GOT3 (cell line): ENCODE data around the gene ATP5F1D.

Source experiments
- DNase-seq: peaks from one replicate; lab custom pipeline; 2025; ENCODE audit warnings: mixed read lengths; lab: John Stamatoyannopoulos, UW

The ATP5F1D gene

GRCh38 chr19:1259206-1259875, 17.8 kb downstream of the ATP5F1D start:
- no peak for DNase-seq

DNA sequence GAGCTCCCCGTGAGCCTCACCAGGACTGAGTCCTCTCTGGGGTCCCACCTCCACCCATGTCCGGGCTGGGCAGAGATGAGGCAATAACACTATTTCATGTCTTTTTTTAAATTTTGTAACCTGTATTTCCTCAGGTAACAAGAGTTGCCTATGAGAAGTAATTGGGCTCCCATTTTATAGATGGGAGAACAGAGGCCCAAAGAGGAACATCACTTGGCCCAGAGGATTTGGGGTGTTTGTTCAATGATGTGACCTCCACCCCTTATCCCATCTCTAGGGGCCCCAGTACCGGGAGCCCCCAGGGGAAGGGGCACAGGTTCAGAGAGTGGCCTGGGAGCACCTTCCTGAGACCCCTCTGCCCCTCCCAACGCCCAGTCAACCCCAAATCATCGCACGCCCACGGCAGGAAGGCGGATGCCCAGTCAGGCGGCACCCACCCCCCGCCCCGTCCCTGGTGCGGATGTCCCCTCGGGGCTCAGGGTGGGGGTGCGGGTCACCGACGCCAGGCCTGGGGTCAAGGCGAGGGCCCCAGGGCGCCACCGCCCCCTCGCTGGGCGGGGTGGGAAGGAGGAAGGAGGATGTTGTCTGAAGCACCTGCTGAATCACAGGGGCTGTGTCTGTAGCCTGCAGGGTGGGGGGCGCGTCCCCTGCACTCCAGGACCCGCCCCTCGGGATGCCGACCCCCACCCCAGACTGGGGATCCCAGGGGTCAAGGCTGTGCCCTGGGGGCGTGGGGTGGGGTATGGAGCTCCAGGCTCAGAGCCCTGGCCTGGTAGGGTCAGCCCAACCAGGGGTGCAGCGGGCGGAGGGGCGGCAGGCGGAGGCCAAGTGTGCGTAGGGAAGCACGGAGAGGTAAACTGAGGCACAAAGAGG, 18.6 kb downstream of the ATP5F1D start:
- DNase-seq = no peak

DNA sequence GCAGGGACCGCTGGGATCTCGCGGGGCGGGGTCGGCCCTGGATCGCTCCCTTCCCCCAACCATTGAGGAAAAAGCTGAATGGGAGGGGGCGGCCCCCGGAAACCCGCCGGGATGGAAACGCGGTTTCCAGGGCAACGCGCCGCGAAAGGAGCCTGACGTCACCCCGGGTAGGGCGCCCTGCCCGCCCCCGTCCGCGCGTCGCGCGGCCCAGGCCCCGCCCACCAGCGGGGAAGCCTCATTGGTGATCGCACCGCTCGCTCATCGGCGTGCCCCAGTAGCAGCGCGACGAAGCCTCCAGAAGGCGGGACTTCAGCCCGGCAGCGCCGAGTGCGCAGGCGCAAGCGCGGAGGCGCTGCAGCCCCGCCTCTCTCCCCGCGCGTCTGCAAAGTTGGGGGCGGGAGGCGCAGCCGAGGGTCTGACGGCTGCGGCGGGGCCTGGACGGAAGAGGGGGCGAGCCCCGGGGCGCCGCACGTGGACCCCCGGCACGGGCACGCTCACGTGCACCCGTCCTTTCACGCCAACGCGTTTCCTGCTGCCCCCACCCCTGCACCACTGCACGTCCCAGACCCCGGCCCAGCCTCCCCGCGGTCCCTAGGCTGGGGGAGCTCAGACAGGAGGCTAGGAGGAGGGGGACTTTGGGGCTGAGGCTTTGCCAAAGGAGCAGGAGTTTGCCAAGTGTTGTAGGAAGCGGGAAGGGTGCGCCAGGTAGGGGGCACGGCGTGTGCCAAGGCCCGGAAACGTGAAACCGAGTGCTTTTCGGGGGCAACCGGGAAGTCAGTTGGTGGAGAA, 19.4 kb downstream of the ATP5F1D start:
- DNase-seq = peak; percentile 89

DNA sequence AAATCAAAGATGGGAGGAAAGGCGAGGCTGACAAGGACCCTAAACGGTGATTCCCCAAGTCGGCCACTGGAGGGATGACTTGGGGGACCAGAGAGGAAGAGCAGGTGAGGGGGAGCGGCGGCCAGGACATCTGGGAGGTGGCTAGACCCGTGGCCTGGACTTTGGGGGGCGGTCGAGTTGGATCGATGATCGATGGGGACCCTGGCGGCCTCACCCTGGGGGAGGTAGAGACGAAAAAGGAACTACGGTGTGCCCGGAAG, 19.9 kb downstream of the ATP5F1D start:
- DNase-seq = no peak

GRCh38 chr19:1261798-1262622, 20.5 kb downstream of the ATP5F1D start:
- no peak for DNase-seq

DNA sequence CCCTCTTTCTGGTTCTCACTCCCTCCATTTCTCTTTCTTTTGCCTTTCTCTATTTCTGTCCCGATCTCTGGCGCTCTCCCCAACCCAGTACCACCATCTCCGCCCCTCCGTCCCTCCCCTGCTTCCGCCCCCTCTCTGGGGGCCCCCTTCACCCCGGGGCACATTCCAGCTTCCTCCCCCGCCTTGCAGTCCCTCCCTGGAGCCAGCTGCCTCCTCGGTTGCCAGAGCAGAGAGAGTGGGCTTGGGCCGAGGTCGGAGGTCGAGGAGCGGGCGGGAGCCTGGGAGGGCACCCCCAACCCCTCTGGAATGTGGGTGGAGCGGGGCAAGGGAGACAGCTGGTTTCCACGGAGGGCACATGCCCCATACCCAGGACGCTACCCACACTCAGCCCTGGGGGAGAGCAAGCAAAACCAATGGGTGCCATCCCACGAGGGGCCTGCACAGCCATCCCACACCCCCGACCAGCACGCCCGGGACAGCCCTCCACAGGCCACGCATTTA, 21.1 kb downstream of the ATP5F1D start:
- DNase-seq = no peak

DNA sequence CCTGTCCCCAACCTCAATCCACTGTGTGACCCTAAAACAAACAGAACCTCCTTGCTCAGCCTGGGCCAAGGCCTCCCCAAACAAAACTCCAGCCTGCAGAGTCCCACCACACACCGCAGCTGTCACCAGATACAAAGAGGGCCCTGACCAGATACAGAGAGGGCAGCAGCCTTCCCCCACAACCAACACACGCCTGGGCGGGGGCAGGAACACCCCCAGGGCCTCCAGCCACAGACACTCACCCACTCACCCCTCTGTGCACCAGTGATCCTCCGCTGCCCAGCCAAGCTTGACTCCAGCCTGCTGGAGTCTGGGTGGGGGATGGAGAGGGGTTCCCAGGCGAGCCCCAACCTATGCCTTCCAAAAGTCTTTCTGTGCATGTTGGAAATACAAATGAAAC, 21.6 kb downstream of the ATP5F1D start:
- no peak for DNase-seq

DNA sequence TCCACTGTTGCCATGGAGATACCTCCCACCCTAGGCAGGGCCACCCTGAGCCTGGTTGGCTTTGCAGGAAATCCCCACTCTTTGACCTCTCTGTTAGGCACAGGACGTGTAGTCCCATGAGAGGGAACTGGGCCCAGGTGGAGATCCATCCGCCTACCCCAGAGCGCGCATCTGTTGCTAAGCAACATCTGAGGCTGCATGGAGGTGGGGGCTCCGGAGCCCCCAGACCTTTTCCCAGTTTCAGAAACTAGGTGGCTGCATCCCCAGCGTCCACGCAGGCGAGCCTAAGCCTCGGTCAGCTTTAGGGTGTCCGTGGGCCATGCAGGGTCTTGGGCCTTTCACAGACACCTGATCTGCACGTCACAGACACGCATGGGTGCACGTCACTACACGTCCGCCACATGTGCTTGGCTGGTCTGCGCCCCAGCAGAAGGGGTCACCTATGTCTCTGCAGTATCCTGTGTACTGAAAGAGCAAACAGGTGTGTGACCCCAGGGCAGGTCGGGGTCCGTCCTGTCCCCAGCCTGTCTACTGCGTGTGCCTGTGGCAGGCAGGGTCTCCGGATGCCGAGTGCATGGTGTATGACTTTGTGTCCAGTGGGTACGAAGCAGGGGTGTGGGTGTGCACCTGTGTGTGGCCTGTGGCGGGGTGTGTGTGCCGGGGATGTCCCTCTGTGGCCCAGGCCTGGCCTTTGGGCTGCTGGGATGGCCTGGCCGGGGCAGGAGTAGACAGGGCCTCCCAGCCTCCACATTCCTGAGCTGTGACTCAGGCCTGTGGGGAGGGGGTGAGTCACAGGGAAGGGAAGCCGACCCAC, 23.5 kb downstream of the ATP5F1D start:
- peak; percentile 91 for DNase-seq

- peak; percentile 91 for DNase-seq
These were observed 24.1 kb downstream of the ATP5F1D start for GRCh38 chr19:1265615-1266128.

GRCh38 chr19:1266129-1266915, 24.8 kb downstream of the ATP5F1D start:
- DNase-seq = peak; percentile 68

DNA sequence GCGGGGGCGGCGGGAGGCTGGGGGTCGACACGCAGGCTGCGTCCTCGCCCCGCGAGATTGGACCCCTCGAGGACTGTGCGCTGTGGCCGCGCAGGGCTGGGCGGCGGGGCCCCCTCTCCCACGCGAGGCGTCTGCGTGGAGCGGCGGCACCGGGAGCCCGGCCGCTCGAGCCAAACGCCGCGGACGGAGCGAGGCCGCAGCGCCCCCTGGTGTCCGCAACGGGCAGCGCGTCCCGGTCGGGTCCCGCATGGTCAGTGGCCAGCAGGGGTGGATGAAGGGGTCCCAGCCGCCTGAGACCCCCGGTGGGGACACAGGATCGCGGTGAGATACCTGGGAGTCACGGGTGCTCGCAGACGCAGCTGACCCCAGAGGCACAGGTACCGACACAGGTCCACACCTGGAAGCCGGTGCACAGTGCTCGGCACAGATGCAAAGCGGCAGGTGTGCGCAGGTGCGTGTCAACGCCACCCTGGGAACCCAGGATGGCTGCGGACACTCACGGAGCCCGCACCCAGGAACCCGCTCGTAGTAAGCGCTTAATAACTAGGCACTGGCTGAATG, 25.4 kb downstream of the ATP5F1D start:
- DNase-seq = peak; percentile 66

- no peak for DNase-seq
These were observed 26.1 kb downstream of the ATP5F1D start for GRCh38 chr19:1267477-1268225.

- DNase-seq = no peak
These were observed 26.9 kb downstream of the ATP5F1D start for GRCh38 chr19:1268226-1269064.

DNA sequence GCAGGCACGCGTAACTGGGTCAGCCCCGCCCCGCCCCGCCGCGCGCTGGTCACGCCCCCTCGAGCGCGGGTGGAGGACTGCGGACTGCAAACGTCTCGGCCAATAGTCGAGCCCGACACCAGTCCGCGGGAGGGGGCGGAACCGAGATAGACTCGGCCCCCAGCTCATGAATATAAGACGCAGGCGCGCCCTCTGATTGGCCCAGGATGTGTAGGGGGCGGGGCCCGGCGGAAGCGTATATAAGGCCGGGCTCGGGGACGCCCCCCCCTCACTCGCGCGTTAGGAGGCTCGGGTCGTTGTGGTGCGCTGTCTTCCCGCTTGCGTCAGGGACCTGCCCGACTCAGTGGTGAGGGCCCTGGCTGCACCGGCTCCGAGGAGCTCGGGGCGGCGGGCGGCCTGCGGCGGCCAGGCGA, 27.5 kb downstream of the ATP5F1D start, which contains the start of gene CIRBP:
CIRBP (plus strand) TSS at position 268 of the 413 bp plus-strand sequence. CDS start 1,602 bp downstream, outside the sequence.
- DNase-seq = peak; percentile 97

DNA sequence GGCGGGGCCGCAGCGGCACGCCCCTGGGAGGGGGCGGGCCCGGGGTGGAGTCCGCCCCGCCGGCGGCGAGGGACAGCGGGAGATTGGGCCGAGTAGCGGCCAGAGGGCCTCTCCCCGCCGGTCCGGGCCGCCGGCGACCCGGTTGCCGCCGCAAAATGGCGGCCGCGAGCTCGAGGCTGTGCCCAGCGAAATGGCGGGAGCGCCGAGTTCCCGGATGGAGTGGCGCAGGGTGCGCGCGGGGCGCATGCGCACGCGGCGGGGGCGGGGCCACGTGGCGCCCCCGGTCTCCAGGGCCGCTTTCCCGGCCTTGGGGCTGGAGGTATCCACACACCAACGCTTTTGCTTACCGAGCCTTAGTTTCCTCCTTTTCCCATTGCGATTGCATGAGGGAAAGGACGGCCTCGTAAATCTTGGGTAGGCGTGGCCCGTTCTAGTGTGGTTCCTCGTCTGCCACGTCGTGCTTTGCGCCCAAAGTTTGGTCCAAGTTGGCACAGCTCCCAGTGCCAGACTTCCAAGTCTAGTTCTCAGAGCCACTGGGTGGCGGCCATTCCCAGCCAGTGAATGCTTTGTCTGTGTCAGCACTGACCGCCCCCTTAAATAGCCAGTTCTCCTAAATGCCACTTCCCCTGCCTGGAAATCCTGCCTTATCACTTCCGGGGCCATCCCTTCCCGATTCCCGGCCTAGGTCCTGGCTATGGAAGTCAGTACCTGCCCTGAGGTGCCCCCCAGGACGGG, 28.1 kb downstream of the ATP5F1D start:
- DNase-seq = peak; percentile 86

DNA sequence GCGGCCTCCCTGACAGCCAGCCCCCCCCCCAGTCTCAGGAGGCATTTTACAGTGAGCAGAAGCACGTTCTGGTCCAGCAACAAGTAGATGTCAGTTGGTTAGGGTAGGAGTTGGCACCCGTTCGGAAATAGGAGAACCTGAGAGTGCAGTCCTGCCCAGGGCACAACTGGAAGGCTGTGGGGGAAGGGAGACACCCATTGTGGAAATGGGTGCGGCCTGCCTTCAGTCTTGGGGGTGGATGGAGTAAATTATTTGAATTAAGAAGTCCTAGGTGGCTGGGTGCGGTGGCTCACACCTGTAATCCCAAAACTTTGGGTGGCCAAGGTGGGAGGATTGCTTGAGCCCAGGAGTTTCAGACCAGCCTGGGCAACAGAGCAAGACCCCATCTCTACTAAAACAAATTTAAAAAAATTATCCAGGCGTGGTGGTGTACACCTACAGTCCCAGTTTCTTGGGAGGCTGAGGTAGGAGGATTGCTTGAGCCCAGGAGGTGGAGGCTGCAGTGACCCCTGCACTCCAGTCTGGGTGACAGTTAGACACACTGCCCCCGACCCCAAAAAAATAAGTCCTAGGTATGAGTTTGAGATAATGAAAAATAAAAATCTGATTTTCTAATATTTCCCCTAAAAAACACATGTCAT, 28.8 kb downstream of the ATP5F1D start:
- DNase-seq = no peak
